Prostate gland (tissue), 2 donors: ENCODE measurements around the gene SMC5.

Source experiments
- POLR2A ChIP-seq: fragments of 450-650 bp; IDR thresholded peaks from one replicate; pipeline ENCODE4 v1.6.1; 2016; ENCODE audit warnings: antibody characterized with exemption, mild to moderate bottlenecking
- POLR2AphosphoS5 ChIP-seq: sonication (generic); formaldehyde crosslinking; IDR thresholded peaks from one replicate; pipeline ENCODE4 v1.6.1; 2017; ENCODE audit warnings: antibody characterized with exemption
- TF ChIP-seq, protein P1 (sequence below), 4 experiments: fragments of 200-600 bp in 2 of 4; fragments of 450-650 bp in 2 of 4; sonication (generic) in 2 of 4; IDR thresholded peaks; 1 replicate in 3 of 4; 2 replicates in 1 of 4; pipeline ENCODE4 v1.5.1; 2016 to 2019; ENCODE audit warnings: antibody characterized with exemption in 4 of 4, mild to moderate bottlenecking in 2 of 4, moderate library complexity in 2 of 4

DNA sequence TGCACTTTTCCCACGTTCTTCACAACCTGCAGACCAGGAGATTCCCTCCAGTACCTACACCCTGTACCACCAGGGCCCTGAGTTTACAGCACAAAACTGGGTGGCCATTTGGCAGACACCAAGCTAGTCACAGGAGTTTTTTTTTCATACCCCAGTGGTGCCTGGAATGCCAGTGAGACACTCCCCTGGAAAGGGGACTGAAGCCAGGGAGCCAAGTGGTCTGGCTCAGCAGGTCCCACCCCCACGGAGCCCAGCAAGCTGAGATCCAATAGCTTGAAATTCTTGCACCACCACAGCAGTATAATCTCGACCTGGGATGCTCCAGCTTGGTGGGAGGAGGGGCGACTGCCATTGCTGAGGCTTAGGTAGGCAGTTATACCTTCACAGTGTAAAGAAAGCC, 26.3 kb upstream of the SMC5 start:
- TF ChIP-seq, protein P1, sequence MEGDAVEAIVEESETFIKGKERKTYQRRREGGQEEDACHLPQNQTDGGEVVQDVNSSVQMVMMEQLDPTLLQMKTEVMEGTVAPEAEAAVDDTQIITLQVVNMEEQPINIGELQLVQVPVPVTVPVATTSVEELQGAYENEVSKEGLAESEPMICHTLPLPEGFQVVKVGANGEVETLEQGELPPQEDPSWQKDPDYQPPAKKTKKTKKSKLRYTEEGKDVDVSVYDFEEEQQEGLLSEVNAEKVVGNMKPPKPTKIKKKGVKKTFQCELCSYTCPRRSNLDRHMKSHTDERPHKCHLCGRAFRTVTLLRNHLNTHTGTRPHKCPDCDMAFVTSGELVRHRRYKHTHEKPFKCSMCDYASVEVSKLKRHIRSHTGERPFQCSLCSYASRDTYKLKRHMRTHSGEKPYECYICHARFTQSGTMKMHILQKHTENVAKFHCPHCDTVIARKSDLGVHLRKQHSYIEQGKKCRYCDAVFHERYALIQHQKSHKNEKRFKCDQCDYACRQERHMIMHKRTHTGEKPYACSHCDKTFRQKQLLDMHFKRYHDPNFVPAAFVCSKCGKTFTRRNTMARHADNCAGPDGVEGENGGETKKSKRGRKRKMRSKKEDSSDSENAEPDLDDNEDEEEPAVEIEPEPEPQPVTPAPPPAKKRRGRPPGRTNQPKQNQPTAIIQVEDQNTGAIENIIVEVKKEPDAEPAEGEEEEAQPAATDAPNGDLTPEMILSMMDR (IDR thresholded peaks at IDR 0.05) = no peak
- TF ChIP-seq POLR2A (no peak), POLR2AphosphoS5 (no peak)
